KMS-11 (cell line): ENCODE data around the gene LUZP1.

Experiments used
- H2AFZ ChIP-seq: fragments of 200-600 bp; sonication (generic); 2 replicates; pipeline ENCODE4 v1.6.1; 2016; ENCODE audit warnings: antibody characterized with exemption, mixed run types, low read depth
- H3K27ac ChIP-seq: fragments of 200-600 bp; sonication (generic); 2 replicates; pipeline ENCODE4 v1.6.1; 2016; ENCODE audit warnings: mild to moderate bottlenecking, mixed run types
- H3K27me3 ChIP-seq: fragments of 200-600 bp; sonication (generic); 2 replicates; pipeline ENCODE4 v1.6.1; 2017; ENCODE audit warnings: mild to moderate bottlenecking, low read depth, mixed run types, moderate library complexity; ENCODE audit not compliant: insufficient read depth
- H3K36me3 ChIP-seq: fragments of 200-600 bp; sonication (generic); 2 replicates; pipeline ENCODE4 v1.6.1; 2017; ENCODE audit warnings: mild to moderate bottlenecking, mixed run types; ENCODE audit not compliant: insufficient read depth
- H3K4me1 ChIP-seq: fragments of 200-600 bp; sonication (generic); 2 replicates; pipeline ENCODE4 v1.6.1; 2016; ENCODE audit warnings: mild to moderate bottlenecking, low read depth, mixed run types; ENCODE audit not compliant: poor library complexity, severe bottlenecking
- H3K4me2 ChIP-seq: fragments of 200-600 bp; sonication (generic); 2 replicates; pipeline ENCODE4 v1.7.0; 2016; ENCODE audit warnings: mild to moderate bottlenecking, mixed run types
- H3K4me3 ChIP-seq: fragments of 200-600 bp; sonication (generic); IDR thresholded peaks from 2 replicates; pipeline ENCODE4 v1.6.1; 2017; ENCODE audit warnings: low read depth, low read length, mixed read lengths; ENCODE audit not compliant: insufficient read depth
- H3K79me2 ChIP-seq: fragments of 200-600 bp; sonication (generic); 2 replicates; pipeline ENCODE4 v1.6.1; 2016; ENCODE audit warnings: low read depth, mixed run types; ENCODE audit not compliant: insufficient read depth
- H3K9ac ChIP-seq: fragments of 200-600 bp; sonication (generic); 2 replicates; pipeline ENCODE4 v1.6.1; 2016; ENCODE audit warnings: mild to moderate bottlenecking, mixed run types
- H4K20me1 ChIP-seq: fragments of 200-600 bp; sonication (generic); 2 replicates; pipeline ENCODE4 v1.6.1; 2016; ENCODE audit warnings: mild to moderate bottlenecking, mixed run types; ENCODE audit not compliant: insufficient read depth
- CTCF ChIP-seq: fragments of 200-600 bp; sonication (generic); conservative IDR thresholded peaks from 2 replicates; pipeline ENCODE4 v1.6.1; 2017; ENCODE audit warnings: low read depth, mild to moderate bottlenecking, antibody characterized with exemption, low read length, moderate library complexity, mixed read lengths

LUZP1 gene

DNA sequence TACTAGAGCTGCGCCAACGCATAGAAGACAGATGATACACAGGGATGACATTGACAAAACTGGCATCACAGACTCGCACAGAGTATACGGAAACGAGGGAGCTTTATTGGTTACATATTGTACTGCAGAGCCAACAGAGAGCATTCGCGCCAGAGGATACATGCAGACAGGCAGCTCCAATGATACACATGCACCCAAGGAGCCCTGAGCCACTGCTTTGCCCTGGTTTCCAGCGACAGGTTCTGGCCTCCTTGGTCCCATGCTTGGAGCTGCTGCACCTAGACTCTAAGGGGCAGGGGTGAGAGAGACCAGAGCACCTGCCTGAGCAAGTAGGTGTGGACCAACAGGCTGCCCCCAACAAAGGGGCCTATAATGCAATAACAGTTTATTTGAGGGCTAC is 83.8 kb downstream of the LUZP1 start:
- no peaks in the 10 kb centered on the region for H3K4me1 ChIP-seq
- no peaks in the 10 kb centered on the region for H4K20me1 ChIP-seq
- no peak for TF ChIP-seq CTCF
- H2AFZ ChIP-seq = no peak overlapping the region
- no peak overlapping the region for H3K4me2 ChIP-seq
- H3K27ac ChIP-seq = no peak overlapping the region
- no peaks in the 10 kb centered on the region for H3K79me2 ChIP-seq
- H3K27me3 ChIP-seq = no peaks in the 10 kb centered on the region
- H3K36me3 ChIP-seq = no peaks in the 10 kb centered on the region
- no peak overlapping the region for H3K4me3 ChIP-seq
- H3K9ac ChIP-seq = no peak overlapping the region

- H3K27ac ChIP-seq = no peak overlapping the region
- no peak for TF ChIP-seq CTCF
- H3K27me3 ChIP-seq = no peaks in the 10 kb centered on the region
- H3K36me3 ChIP-seq = no peaks in the 10 kb centered on the region
- H2AFZ ChIP-seq = no peak overlapping the region
- no peaks in the 10 kb centered on the region for H3K79me2 ChIP-seq
- no peak overlapping the region for H3K4me2 ChIP-seq
- no peak overlapping the region for H3K9ac ChIP-seq
- no peaks in the 10 kb centered on the region for H4K20me1 ChIP-seq
- no peaks in the 10 kb centered on the region for H3K4me1 ChIP-seq
- no peak overlapping the region for H3K4me3 ChIP-seq
Observed at GRCh38 chr1:23083714-23084480, 84.8 kb downstream of the LUZP1 start.

DNA sequence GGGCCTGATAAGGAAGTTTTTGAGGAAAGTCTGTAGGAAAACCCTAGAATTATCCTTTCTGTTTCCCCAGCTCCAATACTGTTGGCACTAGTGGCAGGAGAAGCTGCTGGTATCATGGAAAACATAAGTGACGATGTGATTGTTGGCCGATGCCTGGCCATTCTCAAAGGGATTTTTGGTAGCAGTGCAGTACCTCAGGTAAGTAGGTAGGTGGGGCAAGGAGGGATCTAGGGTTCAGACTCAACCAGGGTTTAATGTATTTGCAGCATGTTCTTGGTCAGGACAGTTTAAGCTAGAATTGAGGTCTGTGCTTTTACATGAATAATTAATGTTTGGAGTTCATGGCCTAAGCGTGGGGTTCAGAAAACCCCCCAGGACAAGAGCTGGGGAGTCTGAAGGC is 87.3 kb downstream of the LUZP1 start:
- Histone ChIP-seq H3K4me2 (no peak overlapping the region), H3K27me3 (no peaks in the 10 kb centered on the region), H4K20me1 (no peaks in the 10 kb centered on the region), H3K27ac (no peak overlapping the region), H2AFZ (no peak overlapping the region), H3K4me3 (no peak overlapping the region), H3K9ac (no peak overlapping the region), H3K79me2 (no peaks in the 10 kb centered on the region), H3K4me1 (no peaks in the 10 kb centered on the region), H3K36me3 (no peaks in the 10 kb centered on the region)
- peak; percentile 39; the same call in 1 of the 2 replicates for TF ChIP-seq CTCF

GRCh38 chr1:23080885-23081284 is 87.8 kb downstream of the LUZP1 start:
- Histone ChIP-seq H3K4me1 (no peaks in the 10 kb centered on the region), H3K36me3 (no peaks in the 10 kb centered on the region), H2AFZ (no peak overlapping the region), H3K4me3 (no peak overlapping the region), H3K27ac (no peak overlapping the region), H3K79me2 (no peaks in the 10 kb centered on the region), H3K27me3 (no peaks in the 10 kb centered on the region), H4K20me1 (no peaks in the 10 kb centered on the region), H3K4me2 (no peak overlapping the region), H3K9ac (no peak overlapping the region)
- no peak for TF ChIP-seq CTCF
